K562 (cell line): ENCODE measurements around the gene LRRC51. TPM values are rescaled to one million over a fixed set of nuclear protein-coding genes. Genes with fewer than 3 reads are reported as not detected.

Source experiments
- PATZ1 ChIP-seq: fragments of 250-450 bp; sonication (Bioruptor Pico); IDR thresholded peaks from 2 replicates; pipeline ENCODE4 v1.5.0; 2020; ENCODE audit warnings: mild to moderate bottlenecking, borderline replicate concordance
- PML ChIP-seq: IDR thresholded peaks from 2 replicates; pipeline ENCODE4 v1.6.1; 2012; ENCODE audit warnings: low read length, inconsistent platforms
- POLR3G ChIP-seq: IDR thresholded peaks from 2 replicates; pipeline ENCODE4 v1.6.1; 2011; ENCODE audit not compliant: insufficient read length, insufficient replicate concordance; ENCODE audit errors: extremely low read depth
- PPARD ChIP-seq: fragments of 250-450 bp; sonication (Bioruptor Pico); IDR thresholded peaks from 2 replicates; pipeline ENCODE4 v1.8.0; 2022; ENCODE audit warnings: inconsistent platforms, mild to moderate bottlenecking, moderate library complexity
- RBM25 ChIP-seq: fragments of 200-400 bp; formaldehyde crosslinking; IDR thresholded peaks from 2 replicates; pipeline ENCODE4 v1.6.1; 2018; ENCODE audit warnings: low read length, low read depth, moderate library complexity; ENCODE audit not compliant: severe bottlenecking
- RFX1 ChIP-seq: fragments of 450-650 bp; IDR thresholded peaks from 2 replicates; pipeline ENCODE4 v1.6.1; 2016; ENCODE audit warnings: mild to moderate bottlenecking, moderate library complexity
- YY1 ChIP-seq, 3 experiments: IDR thresholded peaks; 2 replicates each; pipeline ENCODE4 v1.6.1; 2011; ENCODE audit warnings: low read length in 2 of 3, mild to moderate bottlenecking in 2 of 3, moderate library complexity in 2 of 3, borderline replicate concordance in 1 of 3, control low read depth in 1 of 3, low read depth in 1 of 3; ENCODE audit not compliant: insufficient read depth in 3 of 3, insufficient replicate concordance in 2 of 3, control insufficient read depth in 1 of 3, insufficient read length in 1 of 3; ENCODE audit errors: extremely low read depth in 1 of 3
- ZBTB34 ChIP-seq: fragments of 250-450 bp; sonication (Bioruptor Pico); IDR thresholded peaks from 2 replicates; pipeline ENCODE4 v1.8.0; 2021; ENCODE audit warnings: mild to moderate bottlenecking, moderate library complexity
- ZNF143 ChIP-seq: sonication (generic); formaldehyde crosslinking; IDR thresholded peaks from 2 replicates; pipeline ENCODE4 v1.9.0; 2022; ENCODE audit warnings: mild to moderate bottlenecking, missing genetic modification reagents
- polyA plus RNA-seq, 8 experiments: library from polyadenylated mRNA; depleted of rRNA in 4 of 8; stranded (reverse) in 5 of 8; unstranded in 3 of 8; fragments of >200 nt; fragmentation: Nextera tagmentation in 2 of 8; fragmentation: Illumina TruSeq in 1 of 8; extraction: Ambion mirVana in 2 of 8; extraction: Trizol in 1 of 8; gene quantifications; 2 replicates each; pipeline versions ENCODE4 v1.2.1 to v1.2.3, GENCODE V29; 2011 to 2014; ENCODE audit warnings: inconsistent platforms in 1 of 8, missing spikeins in 1 of 8
- total RNA-seq, 7 experiments: library from RNA; depleted of rRNA in 6 of 7; stranded (reverse); fragments of >200 nt in 6 of 7; fragmentation: Illumina TruSeq in 2 of 7; extraction: Trizol in 2 of 7; gene quantifications; 2 replicates each; pipeline versions ENCODE4 v1.2.1 to v1.2.3, GENCODE V29; 2011 to 2021; ENCODE audit warnings: low replicate concordance in 1 of 7
- TF ChIP-seq, protein P1 (sequence below): fragments of 250-450 bp; sonication (Bioruptor Pico); IDR thresholded peaks from 2 replicates; pipeline ENCODE4 v1.4.0; 2020; ENCODE audit warnings: mild to moderate bottlenecking, moderate library complexity, borderline replicate concordance
- TF ChIP-seq, protein P2 (sequence below): fragments of 250-450 bp; sonication (Bioruptor Pico); IDR thresholded peaks from 2 replicates; pipeline ENCODE4 v1.4.0; 2020; ENCODE audit warnings: mild to moderate bottlenecking
- TF ChIP-seq, protein P3 (sequence below), 2 experiments: fragments of 450-650 bp; IDR thresholded peaks; 2 replicates each; pipeline ENCODE4 v1.6.1; 2018; ENCODE audit warnings: mild to moderate bottlenecking in 2 of 2, low read depth in 1 of 2; ENCODE audit not compliant: partially characterized antibody in 2 of 2

LRRC51 gene
- total and polyA plus RNA-seq, 9 of the 15 experiments (the other 6 are each of a cell fraction or from before 2014, with no cell fraction given): 4.7 to 10.6 (median 5.6) TPM

- TF ChIP-seq PPARD (no peak), ZBTB34 (CRISPR knock-in tag) (no peak), RFX1 (peak; percentile 99), RBM25 (no peak), ZNF143 (CRISPR knock-in tag) (peak; percentile 93), PATZ1 (CRISPR knock-in tag) (no peak), POLR3G (no peak), YY1 (IDR thresholded peaks at IDR 0.05; ENCODE audit: borderline replicate concordance in 1 of 3, control insufficient read depth in 1 of 3, extremely low read depth in 1 of 3, insufficient read depth in 3 of 3, insufficient read length in 1 of 3, insufficient replicate concordance in 2 of 3, low read depth in 1 of 3, low read length in 2 of 3) (peak; percentile 62 to 91 (median 88)), PML (no peak)
- TF ChIP-seq, protein P1, sequence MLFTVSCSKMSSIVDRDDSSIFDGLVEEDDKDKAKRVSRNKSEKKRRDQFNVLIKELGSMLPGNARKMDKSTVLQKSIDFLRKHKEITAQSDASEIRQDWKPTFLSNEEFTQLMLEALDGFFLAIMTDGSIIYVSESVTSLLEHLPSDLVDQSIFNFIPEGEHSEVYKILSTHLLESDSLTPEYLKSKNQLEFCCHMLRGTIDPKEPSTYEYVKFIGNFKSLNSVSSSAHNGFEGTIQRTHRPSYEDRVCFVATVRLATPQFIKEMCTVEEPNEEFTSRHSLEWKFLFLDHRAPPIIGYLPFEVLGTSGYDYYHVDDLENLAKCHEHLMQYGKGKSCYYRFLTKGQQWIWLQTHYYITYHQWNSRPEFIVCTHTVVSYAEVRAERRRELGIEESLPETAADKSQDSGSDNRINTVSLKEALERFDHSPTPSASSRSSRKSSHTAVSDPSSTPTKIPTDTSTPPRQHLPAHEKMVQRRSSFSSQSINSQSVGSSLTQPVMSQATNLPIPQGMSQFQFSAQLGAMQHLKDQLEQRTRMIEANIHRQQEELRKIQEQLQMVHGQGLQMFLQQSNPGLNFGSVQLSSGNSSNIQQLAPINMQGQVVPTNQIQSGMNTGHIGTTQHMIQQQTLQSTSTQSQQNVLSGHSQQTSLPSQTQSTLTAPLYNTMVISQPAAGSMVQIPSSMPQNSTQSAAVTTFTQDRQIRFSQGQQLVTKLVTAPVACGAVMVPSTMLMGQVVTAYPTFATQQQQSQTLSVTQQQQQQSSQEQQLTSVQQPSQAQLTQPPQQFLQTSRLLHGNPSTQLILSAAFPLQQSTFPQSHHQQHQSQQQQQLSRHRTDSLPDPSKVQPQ (CRISPR knock-in tag): no peak
- TF ChIP-seq, protein P2, sequence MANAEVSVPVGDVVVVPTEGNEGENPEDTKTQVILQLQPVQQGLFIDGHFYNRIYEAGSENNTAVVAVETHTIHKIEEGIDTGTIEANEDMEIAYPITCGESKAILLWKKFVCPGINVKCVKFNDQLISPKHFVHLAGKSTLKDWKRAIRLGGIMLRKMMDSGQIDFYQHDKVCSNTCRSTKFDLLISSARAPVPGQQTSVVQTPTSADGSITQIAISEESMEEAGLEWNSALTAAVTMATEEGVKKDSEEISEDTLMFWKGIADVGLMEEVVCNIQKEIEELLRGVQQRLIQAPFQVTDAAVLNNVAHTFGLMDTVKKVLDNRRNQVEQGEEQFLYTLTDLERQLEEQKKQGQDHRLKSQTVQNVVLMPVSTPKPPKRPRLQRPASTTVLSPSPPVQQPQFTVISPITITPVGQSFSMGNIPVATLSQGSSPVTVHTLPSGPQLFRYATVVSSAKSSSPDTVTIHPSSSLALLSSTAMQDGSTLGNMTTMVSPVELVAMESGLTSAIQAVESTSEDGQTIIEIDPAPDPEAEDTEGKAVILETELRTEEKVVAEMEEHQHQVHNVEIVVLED (CRISPR knock-in tag): peak; percentile 51
- TF ChIP-seq, protein P3, sequence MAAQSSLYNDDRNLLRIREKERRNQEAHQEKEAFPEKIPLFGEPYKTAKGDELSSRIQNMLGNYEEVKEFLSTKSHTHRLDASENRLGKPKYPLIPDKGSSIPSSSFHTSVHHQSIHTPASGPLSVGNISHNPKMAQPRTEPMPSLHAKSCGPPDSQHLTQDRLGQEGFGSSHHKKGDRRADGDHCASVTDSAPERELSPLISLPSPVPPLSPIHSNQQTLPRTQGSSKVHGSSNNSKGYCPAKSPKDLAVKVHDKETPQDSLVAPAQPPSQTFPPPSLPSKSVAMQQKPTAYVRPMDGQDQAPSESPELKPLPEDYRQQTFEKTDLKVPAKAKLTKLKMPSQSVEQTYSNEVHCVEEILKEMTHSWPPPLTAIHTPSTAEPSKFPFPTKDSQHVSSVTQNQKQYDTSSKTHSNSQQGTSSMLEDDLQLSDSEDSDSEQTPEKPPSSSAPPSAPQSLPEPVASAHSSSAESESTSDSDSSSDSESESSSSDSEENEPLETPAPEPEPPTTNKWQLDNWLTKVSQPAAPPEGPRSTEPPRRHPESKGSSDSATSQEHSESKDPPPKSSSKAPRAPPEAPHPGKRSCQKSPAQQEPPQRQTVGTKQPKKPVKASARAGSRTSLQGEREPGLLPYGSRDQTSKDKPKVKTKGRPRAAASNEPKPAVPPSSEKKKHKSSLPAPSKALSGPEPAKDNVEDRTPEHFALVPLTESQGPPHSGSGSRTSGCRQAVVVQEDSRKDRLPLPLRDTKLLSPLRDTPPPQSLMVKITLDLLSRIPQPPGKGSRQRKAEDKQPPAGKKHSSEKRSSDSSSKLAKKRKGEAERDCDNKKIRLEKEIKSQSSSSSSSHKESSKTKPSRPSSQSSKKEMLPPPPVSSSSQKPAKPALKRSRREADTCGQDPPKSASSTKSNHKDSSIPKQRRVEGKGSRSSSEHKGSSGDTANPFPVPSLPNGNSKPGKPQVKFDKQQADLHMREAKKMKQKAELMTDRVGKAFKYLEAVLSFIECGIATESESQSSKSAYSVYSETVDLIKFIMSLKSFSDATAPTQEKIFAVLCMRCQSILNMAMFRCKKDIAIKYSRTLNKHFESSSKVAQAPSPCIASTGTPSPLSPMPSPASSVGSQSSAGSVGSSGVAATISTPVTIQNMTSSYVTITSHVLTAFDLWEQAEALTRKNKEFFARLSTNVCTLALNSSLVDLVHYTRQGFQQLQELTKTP (IDR thresholded peaks at IDR 0.05; ENCODE audit: low read depth in 1 of 2, partially characterized antibody in 2 of 2): peak in 1 of 2 experiments; percentile 94
These were observed at the start of gene LRRC51, which contains the start of gene NUMA1 (continued) for GRCh38 chr11:72080326-72081183.
